ENCODE data around the gene FHIT. TPM values are rescaled to one million over a fixed set of nuclear protein-coding genes. Genes with fewer than 3 reads are reported as not detected.

Gene FHIT
- total RNA-seq, 4 donors from 2014 or later, result 5.0 to 15.3 (median 8.3) TPM

GRCh38 chr3:61172203-61172602, 79.0 kb downstream of the FHIT start:
- TF ChIP-seq POLR2A (IDR thresholded peaks at IDR 0.05) (no peak), CTCF (IDR thresholded peaks at IDR 0.05) (no peak)
- no peak for DNase-seq (ENCODE audit: low spot score in 2 of 2)
- WGBS, 2 donors, result 90 to 94% methylated on average over 1 of the region's 1 CpG
- intact Hi-C loops (cut with DNase I; ENCODE audit: low total_unique reads), result no loop called here
- H3K4me3 ChIP-seq (ENCODE audit: low read depth, poor library complexity, severe bottlenecking), result no peak overlapping the region

- intact Hi-C loops (cut with DNase I; ENCODE audit: low total_unique reads), result no loop called here
- no peak overlapping the region for H3K4me3 ChIP-seq (ENCODE audit: low read depth, poor library complexity, severe bottlenecking)
- 86 to 91% methylated on average over 2 of the region's 2 CpGs for WGBS, 2 donors
- DNase-seq (ENCODE audit: low spot score in 2 of 2), result no peak
- TF ChIP-seq POLR2A (IDR thresholded peaks at IDR 0.05) (no peak), CTCF (IDR thresholded peaks at IDR 0.05) (no peak)
Observed at GRCh38 chr3:61169621-61170251, 81.5 kb downstream of the FHIT start.

- no peak for DNase-seq (ENCODE audit: low spot score in 2 of 2)
- TF ChIP-seq CTCF (IDR thresholded peaks at IDR 0.05), result no peak
- no peak for TF ChIP-seq POLR2A (IDR thresholded peaks at IDR 0.05)
- no peak overlapping the region for H3K4me3 ChIP-seq (ENCODE audit: low read depth, poor library complexity, severe bottlenecking)
- intact Hi-C loops (cut with DNase I; ENCODE audit: low total_unique reads), result no loop called here
- 89 to 96% methylated on average over 3 of the region's 3 CpGs for WGBS, 2 donors
Observed at GRCh38 chr3:61168286-61168685, 83.0 kb downstream of the FHIT start.

GRCh38 chr3:61162965-61163364, 88.3 kb downstream of the FHIT start:
- WGBS, 2 donors, result 85 to 90% methylated on average over 2 of the region's 2 CpGs
- TF ChIP-seq CTCF (IDR thresholded peaks at IDR 0.05), result no peak
- TF ChIP-seq POLR2A (IDR thresholded peaks at IDR 0.05), result no peak
- intact Hi-C loops (cut with DNase I; ENCODE audit: low total_unique reads), result no loop called here
- H3K4me3 ChIP-seq (ENCODE audit: low read depth, poor library complexity, severe bottlenecking), result no peak overlapping the region
- no peak for DNase-seq (ENCODE audit: low spot score in 2 of 2)

DNA sequence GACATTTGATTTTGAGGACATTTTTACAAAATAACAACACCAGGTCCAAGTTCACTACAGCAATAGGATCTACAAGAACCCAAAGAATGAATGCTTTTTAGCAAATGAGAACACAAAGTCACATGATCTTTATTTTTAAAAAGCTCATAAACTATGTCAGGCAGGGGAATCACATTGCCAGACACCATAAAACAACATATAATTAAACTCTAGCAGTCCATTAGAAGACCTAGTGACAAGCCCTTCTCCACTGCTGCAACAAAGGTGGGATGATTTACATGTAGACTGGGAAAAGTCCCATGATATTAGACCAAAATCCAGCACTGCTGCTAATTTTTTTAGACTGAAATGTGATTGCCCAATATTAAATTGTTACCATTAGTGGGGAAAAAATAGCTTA, 92.6 kb downstream of the FHIT start:
- DNase-seq (ENCODE audit: low spot score in 2 of 2), result no peak
- H3K4me3 ChIP-seq (ENCODE audit: low read depth, poor library complexity, severe bottlenecking), result no peak overlapping the region
- intact Hi-C loops (cut with DNase I; ENCODE audit: low total_unique reads), result no loop called here
- TF ChIP-seq POLR2A (IDR thresholded peaks at IDR 0.05), result no peak
- no peak for TF ChIP-seq CTCF (IDR thresholded peaks at IDR 0.05)

DNA sequence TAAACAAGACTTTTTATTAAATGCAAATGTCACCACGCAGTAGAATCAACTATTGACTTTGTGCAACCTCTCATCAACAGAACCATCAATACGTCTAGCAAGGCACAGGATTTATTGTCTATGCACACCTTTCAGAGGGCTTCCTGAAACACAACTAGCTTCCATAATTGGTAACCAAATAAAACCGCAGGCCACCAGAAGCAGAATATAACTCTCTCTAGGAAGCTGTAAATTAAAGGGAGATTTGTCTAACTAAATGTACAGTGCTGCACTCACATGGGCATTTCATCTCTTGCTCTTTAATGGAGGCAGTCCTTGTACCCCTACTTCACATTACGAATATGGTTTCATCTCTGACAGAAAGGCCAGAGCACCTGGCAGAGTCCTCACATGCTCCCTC, 93.0 kb downstream of the FHIT start:
- intact Hi-C loops (cut with DNase I; ENCODE audit: low total_unique reads), result no loop called here
- TF ChIP-seq POLR2A (IDR thresholded peaks at IDR 0.05) (no peak), CTCF (IDR thresholded peaks at IDR 0.05) (no peak)
- 79 to 83% methylated on average over 4 of the region's 4 CpGs for WGBS, 2 donors
- no peak overlapping the region for H3K4me3 ChIP-seq (ENCODE audit: low read depth, poor library complexity, severe bottlenecking)
- no peak for DNase-seq (ENCODE audit: low spot score in 2 of 2)
